T-helper 1 cell treated with Interleukin-12 subunit alpha and Interleukin-12 subunit beta and Interleukin-4 antibody, amounts not matched to agents 30 ng/mL and 1 ng/mL, for 36 hours (primary cell): ENCODE data around the gene CNPY4. TPM values are rescaled to one million over a fixed set of nuclear protein-coding genes. Genes with fewer than 3 reads are reported as not detected.

Experiments used
- intact Hi-C: fragments of 100-400 bp; cut with micrococcal nuclease; formaldehyde crosslinking; loops from one replicate; pipeline ENCODE4 v1.15.1; 2024
- total RNA-seq: library from RNA; stranded (reverse); gene quantifications from 2 replicates; pipeline ENCODE4 v1.2.3, GENCODE V29; 2022

Gene CNPY4
- total RNA-seq, 1 donor from 2014 or later, result 37.0 TPM

GRCh38 chr7:100090527-100091410 is 28.7 kb upstream of the CNPY4 start:
- intact Hi-C loops, result no loop called here

- intact Hi-C loops, result no loop called here
Measured at GRCh38 chr7:100091411-100092181, 27.8 kb upstream of the CNPY4 start.

GRCh38 chr7:100093054-100093453 is 26.4 kb upstream of the CNPY4 start:
- intact Hi-C loops, result no loop called here

- intact Hi-C loops, result no loop called here
Measured at GRCh38 chr7:100093498-100093897, 25.9 kb upstream of the CNPY4 start.

GRCh38 chr7:100093925-100094486 is 25.4 kb upstream of the CNPY4 start:
- intact Hi-C loops, result no loop called here

- intact Hi-C loops, result no loop called here
Measured at GRCh38 chr7:100095289-100095688, 24.1 kb upstream of the CNPY4 start.

- intact Hi-C loops, result no loop called here
Measured at GRCh38 chr7:100095704-100096103, 23.7 kb upstream of the CNPY4 start.

- intact Hi-C loops, result no loop called here
Measured at GRCh38 chr7:100098913-100099312, 20.5 kb upstream of the CNPY4 start.

- intact Hi-C loops, result no loop called here
Measured at GRCh38 chr7:100099452-100099851, 20.0 kb upstream of the CNPY4 start.

- intact Hi-C loops, result loop anchor here (1.0 to 5.0 kb wide), 12 partner anchors 11 to 752 kb away; partner anchors contain the start of genes CNPY4, FBXO24, LAMTOR4 and LRCH4
Measured at GRCh38 chr7:100100420-100101015, 18.9 kb upstream of the CNPY4 start.

GRCh38 chr7:100101016-100101862 is 18.2 kb upstream of the CNPY4 start, which contains the start of the genes AP4M1 and MCM7:
AP4M1 (plus strand) TSS chr7:100101643; CDS start chr7:100101715, 72 bp downstream.
MCM7 (minus strand) TSS chr7:100101397; CDS start chr7:100101294, 103 bp downstream.
- intact Hi-C loops, result loop anchor here (1.0 to 5.0 kb wide), 8 partner anchors 18 to 752 kb away; partner anchors contain the start of genes CNPY4, FBXO24, LAMTOR4 and LRCH4

- intact Hi-C loops, result loop anchor here (5.0 kb wide), 1 partner anchor 546 kb away; the partner anchor contains the start of gene ZNF655
Measured at GRCh38 chr7:100102950-100103840, 16.2 kb upstream of the CNPY4 start.

GRCh38 chr7:100105534-100105933 is 13.9 kb upstream of the CNPY4 start:
- intact Hi-C loops, result no loop called here

- intact Hi-C loops, result no loop called here
Measured at GRCh38 chr7:100106633-100107032, 12.8 kb upstream of the CNPY4 start.

GRCh38 chr7:100107125-100107737 is 12.2 kb upstream of the CNPY4 start:
- intact Hi-C loops, result no loop called here

GRCh38 chr7:100107890-100108289 is 11.5 kb upstream of the CNPY4 start:
- intact Hi-C loops, result no loop called here

- intact Hi-C loops, result no loop called here
Measured at GRCh38 chr7:100109521-100110163, 9.8 kb upstream of the CNPY4 start.

GRCh38 chr7:100111156-100111555 is 8.3 kb upstream of the CNPY4 start:
- intact Hi-C loops, result no loop called here
